Measurements from ENCODE around the gene RNF103.
"Not testable (repeated sequence)": the region's sequence is repeated elsewhere in the genome, so short reads cannot be mapped to it uniquely, and the experiment has no call there.

RNF103 gene

DNA sequence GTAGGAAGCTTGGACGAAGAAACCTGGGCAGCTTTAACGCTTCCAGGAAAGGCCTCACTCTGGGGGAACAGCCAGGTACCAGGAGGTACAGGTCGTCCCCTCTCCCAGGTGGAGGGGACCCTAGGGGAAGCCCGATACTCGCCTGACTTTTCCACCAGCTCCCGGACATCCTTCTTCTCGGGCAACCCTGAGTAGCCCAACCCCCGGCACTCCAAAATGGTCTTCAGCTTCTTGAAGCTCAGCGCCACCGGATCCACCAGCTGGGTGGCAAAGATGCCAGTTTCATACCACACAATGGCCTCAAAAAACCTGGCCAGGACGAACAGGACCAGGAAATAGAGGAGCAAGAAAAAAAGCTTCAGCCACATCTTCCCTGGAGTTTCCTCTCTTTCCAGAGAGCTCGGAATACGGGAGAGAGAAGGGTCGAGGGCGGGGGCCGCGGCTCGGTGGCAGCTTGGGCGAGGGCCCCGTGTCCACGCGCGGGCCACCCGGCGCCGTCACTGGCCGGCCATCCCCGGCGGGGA is 1.1 kb downstream of the RNF103 start:
- peak; percentile 9 to 35 for DNase-seq

DNA sequence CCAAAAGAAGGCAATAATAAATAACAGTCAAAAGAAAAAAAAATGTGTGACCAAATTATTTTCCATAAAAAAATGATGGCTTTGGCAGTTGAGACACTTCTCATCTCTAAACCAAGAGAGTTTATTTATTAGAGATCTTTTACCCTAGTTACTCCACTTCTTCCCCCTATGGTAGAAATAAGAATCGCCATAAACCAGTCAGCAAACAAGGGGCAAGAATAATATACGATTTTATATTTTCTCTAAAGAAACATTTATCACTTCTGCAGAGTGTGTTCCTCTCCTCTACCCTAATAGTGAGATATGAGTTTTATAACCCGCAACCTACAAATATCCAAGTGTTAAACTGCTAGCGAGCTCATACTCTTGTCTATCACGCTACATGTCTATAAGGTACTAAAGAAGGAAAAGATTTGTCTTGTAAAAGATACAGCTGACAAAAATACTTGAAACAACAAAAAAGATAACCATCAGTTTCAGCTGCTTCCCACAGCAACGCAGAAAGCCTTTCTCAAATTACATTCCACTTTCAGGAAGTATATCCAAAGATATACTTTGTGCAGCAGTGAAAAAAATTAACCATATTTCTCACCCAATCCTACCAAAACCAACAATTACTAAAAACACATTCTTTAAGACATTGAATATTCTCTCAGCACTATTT is 2.3 kb downstream of the RNF103 start:
- DNase-seq = no peak

DNA sequence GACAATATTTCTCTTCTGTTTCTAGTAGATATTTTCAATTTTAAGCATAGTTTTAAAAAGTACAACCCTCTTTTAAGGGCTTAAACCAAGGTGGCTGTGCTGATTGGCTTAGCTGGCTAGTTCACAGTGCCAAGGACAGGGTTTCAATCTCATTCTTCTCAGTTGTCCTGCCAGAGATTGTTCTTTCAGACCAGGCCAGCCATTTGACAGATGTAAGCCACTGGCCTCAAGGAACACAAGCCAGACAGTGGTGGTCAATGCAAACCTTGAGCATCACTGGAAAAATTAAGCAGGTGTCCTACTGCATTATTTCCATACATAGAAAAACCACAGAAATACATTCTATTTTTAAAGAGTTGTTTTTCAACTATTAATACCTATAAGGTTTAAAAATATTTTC is 5.9 kb downstream of the RNF103 start:
- no peak for DNase-seq

DNA sequence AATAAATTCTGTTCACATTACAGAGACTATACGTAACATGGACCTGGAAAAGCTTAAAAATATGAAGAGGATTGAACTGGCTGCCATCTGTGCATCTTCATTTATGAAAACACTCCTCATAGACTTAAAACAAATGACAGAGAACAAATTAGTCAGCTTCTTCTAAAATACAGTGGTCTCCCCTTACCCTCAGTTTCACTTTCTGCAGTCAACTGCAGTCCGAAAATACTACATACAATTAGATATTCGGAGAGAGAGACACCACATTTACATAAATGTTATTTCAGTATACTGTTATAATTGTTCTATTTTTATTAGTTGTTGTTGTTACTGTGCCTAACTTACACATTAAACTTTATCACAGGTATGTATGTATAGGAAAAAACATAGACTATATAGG is 6.5 kb downstream of the RNF103 start:
- DNase-seq = no peak

DNA sequence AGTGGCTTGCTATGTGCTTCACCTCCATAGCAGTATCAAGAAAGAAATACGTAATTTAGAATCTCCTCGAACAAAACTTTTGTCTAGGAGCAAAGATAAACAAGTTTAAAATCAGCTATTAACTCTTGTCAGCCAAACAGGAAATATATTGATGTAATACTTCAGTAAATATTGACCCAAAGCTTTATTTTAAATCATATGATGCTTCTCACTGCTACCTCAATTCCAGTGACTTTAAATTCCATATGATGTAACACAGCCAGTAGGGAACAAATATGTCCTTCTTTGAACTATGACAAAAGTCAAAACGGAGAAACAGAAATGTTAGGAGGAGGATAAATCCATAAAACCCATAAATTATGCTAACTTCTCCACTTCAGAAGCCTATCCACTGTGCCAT is 7.2 kb downstream of the RNF103 start:
- DNase-seq = no peak

DNA sequence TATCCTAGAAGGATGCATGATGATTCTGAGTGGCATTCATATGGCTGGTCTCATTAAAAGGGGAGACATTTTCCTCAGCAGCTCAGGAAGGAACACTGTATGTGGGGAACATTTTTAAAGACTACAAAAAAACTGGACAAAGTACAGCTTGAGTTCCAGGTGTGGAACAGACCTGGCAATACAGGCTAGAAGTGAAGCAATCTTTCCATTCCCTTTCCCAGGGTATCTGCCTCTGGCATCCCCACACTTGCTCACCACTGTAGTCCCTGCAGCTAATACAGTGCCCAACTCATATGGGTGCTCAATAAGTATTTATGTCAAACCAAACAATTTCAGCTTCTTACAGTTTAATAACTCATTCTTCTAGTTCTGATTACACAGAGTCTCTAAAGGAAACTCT is 8.1 kb downstream of the RNF103 start:
- DNase-seq = no peak

DNA sequence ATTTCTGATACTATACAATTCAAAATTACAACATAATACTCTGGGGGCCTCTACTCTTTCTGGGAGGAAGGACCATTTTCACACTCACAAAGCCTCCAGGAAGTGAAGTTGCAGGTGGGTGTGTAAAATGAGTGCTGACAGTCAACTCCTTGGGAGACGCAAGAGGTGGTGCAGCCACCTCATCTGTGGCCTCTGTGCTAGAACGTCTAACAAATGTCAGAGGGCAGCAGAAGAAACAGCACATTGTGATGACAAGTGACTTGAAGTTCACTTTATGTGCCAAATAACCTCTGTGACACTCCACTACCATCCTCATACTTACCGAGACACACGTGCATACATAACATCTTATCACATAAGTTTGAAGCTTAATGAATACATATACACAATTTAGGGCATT is 10.2 kb downstream of the RNF103 start:
- no peak for DNase-seq

DNA sequence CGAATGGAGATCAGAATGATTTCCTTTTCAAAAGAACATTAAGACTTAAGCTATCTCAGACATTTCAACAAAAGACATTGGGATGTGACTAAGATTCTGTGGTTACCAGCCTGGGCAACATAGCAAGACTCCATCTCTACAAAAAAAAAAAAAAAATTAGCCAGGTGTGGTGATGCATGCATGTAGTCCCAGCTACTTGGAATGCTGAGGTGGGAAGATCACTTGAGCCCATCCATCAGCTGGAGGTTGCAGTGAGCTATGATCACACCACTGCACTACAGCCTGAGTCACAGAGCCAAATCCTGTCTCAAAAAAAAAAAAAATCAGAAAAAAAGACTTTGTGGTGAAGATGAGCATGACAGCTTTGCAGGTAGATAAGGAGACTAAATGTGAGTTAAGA is 12.8 kb downstream of the RNF103 start:
- no peak for DNase-seq

DNA sequence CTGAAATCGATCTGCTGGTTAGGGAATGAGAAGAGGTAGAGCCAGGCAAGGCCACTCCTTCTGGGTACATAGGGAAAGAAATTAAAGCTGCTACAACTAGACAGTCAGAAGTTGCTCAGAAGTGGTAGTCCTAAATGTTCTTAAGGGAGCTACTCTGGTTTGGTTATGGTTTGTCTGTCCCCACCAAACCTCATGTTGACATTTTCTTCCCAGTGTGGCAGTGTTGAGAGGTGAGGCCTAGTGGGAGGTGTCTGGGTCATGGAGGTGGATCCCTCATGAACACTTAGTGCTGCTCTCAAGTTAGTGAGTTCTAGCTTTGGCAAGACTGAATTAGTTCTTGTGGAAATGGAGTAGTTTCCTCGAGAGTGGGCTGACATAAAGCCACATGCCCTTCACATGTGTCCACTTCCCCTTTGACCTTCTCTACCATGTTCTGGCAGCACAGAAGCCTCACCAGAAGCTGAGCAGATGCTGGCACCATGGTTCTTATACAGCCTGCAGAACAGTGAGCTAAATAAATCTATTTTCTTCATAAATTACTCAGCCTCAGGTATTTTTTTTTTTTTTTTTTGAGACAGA is 14.7 kb downstream of the RNF103 start:
- DNase-seq = no peak

DNA sequence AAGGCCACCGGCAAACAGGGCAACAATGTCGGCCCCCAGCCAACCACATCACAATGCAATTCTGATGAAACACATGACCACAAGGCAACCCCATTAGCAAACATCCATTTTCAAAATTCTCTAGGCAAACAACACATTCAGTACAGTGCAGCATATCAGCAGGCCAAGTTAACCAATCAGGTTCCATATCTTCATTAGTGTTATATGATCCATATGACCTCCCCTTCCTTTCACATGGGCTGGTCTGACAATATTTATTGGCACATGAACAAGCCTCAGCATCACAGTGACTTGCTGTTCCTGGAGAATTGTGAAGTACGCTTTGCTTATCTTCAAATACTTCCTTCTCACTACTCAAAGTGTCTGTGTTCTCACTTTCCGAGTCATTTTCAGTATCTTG is 19.8 kb downstream of the RNF103 start:
- no peak for DNase-seq

DNA sequence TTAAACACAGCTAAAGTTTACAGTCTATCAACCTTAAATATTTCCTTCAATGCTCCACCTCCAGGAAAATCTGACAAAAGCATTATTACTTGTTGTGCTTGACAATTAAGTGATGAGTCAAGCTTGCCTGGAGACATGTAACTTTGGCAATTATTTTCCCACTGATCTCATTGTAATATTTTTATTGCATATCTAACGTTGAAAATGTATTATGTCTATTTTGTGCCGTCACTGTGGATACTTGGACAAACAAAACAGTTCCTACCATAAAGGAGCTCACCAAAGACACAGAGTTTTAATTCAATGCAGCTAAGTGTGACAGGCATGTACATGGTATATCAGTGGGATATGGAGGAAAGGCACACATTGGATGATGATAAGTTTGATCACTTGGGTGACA is 24.7 kb downstream of the RNF103 start:
- DNase-seq = no peak

DNA sequence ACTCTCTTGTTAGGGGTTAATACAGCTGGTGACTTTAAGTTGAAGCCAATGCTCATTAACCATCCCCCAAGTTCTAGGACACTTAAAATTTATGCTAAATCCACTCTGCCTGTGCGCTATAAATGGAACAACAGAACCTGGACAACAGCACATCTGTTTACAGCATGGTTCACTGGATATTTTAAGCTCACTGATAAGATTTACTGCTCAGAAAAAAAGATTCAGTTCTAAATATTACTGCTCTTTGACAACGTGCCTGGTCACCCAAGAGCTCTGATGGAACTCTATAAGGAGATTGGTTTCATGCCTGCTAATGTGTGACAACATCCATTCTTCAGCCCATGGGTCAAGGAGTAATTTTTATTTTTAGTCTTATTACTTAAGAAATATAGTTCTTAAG is 27.5 kb downstream of the RNF103 start:
- DNase-seq = no peak

DNA sequence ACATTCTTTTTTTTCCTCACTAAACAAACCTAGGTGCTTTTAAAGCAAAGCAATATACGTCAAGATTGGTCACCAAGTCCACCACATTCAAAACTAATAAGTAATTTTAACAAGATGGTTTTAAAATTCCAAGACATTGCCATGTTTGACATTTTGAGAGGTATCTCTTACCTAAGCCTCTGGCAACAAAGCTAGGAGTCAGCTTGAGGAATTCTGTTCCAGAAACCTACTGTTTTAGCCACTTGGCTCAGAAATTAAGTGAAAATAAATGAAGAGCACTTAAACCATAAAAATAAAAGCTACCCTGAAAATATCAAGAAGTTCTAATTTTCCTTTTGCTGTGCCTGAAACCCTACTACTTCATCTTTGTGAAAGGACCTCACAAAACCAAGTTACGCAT is 30.4 kb downstream of the RNF103 start:
- DNase-seq = no peak

DNA sequence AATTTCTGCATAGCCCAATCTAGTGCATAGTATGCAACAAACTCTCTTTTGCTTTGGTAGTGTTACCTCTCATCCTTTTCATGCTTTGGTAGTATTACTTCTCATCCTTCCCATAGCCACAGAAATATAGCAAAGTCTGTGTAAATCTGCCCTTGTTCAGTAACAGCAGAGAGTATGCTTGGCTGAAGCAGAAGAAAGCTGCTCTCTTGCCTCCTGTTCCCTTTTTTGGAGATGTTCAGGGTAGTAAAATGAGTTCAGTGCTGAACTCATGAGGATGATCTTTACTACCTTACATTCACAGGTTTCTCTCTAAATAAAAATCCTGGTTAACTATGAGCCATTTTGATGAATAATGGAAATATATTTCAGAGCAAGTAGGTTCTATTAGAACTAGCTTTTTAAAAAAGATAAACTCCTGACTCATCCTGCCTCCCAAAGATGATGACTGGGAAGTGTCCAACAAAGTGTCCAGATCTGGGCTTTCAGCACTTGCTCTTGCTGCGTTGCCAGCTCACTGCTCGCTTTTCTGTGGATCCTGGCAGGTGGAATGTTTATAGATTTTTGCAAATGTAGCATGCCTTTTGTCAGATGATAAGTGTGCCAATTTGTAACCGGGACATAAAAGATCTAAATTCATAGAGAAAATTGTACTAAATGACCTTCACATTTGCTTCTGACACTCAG is 31.0 kb downstream of the RNF103 start:
- DNase-seq = no peak

DNA sequence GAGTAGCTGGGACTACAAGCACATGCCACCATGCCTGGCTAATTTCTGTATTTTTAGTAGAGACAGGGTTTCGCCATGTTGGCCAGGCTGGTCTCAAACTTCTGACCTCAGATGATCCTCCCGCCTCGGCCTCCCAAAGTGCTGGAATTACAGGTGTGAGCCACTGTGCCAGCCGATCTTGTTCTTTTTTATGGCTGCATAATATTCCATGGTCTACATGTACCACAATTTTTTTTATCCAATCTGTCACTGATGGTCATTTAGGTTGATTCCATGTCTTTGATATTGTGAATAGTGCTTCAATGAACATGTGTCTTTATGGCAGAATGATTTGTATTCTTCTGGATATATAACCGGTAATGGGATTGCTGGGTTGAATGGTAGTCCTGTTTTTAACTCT is 34.0 kb downstream of the RNF103 start:
- not testable (repeated sequence) for DNase-seq

DNA sequence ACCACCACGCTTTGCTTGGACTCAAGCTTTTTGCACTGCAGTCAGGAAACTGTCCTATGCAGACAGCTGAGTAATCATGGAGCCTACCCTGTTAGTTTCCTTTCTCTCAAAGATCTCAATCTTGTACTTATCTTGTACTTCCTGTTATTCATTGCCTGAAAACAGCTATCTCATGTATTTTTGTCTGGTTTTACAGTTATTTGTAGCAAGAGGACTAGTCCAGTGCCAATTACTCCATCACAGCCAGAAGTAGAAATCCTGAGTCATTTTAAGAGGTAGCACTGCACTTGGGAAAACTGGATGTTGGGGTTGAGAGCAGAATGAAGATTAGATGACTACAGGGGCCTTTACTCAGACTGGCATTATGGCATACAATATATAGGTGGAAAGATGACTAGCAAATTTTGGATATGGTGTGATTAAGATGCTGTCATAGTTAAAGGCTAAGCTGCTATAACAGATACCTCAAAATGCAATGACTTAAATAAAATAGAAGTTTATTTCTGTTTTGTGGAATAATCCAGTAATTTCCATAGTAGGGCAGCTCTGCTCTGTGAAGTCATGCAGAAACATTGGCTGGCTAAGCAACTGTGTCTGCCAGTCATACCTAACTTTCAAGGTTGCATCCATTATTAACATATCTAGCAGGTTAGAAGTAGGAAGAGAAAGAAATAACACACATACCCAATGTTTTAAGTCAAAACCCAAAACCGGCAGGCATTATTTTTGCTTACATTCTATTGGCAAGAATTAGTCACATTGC is 39.3 kb downstream of the RNF103 start:
- peak in 1 of 2 donors; percentile 48 for DNase-seq

DNA sequence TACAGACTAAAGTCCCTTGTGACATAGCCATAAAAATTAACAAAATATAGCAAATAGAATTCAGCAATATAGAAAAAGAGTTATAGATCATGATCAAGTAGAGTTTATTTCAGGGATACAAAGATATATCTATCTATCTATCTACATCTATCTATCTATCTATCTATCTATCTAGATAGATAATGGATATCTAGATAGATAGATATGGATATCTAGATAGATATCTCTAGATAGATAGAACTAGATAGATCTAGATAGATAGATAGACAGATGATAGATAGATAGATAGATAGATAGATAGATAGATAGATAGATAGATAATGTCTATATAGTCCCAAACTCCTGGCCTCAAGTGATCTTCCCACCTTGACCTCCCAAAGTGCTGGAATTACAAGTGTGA is 43.1 kb downstream of the RNF103 start:
- no peak for DNase-seq

DNA sequence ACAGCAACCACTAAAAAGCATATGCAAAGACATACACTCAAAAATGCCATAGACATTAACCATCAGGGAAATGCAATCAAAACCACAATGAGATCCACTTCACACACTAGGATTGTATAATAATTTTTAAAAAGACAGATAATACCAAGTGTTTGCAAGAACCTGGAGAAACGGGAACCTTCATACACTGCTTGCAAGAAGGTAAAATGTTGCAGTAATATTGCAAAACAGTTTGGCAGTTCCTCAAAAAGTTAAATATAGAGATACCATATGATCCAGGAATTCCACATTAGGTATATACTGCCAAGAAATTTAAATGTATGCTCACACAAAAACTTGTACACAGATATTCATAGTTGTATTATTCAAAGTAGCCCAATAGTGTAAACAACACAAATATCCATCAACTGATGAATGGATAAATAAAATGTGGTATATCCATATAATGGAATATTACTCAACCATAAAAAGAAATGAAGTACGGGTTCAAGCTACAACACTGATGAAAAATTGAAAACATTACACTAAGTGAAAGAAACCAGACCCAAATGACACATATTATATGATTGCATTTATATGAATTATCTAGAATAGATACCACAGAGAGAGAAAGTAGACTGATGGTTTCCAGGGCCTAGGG is 45.7 kb downstream of the RNF103 start:
- no peak for DNase-seq

DNA sequence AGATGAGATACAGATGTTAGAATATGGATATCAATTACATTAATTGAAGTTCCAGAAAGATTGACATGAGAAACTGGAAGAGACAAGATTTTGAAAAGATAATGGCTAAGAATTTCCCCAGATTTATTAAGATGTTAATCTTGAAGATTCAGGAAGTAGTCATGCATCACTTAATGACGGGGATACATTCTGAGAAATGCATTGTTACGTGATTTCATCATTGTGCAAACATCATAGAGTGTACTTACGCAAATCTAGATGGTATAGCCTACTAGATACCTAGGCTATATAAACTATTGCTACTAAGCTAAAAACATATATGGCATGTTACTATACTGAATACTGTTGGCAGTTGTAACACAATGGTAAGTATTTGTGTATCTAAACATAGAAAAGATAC is 53.6 kb downstream of the RNF103 start:
- DNase-seq = no peak

DNA sequence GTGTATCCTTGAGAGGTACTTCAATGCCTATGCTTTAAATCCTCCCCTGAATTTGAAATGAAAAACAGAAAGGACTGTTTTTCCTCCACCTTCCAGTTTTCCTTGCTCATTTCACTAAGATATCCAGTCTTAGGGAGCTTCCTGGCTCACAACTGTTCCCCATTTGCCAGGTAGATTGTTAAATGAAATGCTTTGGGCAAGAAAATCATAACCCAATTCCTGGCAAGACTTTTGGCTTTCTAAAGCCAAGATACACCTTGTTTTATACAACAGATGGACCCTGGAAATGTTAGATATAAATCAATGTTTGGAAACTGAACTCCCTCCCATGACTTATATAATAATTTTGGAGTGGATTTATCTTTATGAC is 56.9 kb downstream of the RNF103 start:
- no peak for DNase-seq

DNA sequence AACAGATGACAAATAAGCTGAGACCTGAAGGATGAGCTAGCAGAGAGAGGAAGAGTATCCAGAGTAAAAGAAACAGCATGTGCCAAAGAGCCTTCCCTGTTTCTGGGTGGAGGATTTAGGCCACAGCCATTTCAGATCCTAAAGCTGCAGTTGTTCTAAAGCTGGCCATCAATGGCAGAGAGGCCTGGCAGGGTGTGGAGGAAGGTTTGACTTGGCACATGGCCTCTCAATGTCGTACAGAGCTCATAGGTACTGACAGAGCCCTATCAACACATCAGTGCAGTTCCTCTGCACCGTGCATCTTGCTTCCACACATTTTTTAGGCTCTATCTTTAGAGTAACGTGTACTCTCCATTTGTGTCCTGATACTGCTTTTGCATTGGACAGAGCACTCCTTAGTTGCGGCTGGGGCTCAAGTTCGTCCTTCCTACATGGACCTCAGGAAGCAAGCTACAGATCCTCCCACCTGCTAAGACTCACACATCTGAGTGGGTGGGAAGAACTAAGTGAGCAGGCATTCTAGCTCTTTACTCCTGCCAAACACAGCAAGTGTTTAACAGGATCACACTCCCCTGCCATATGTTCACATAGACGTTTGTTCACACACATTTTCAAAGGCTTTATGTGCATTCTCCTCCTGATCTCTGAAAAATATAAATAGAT is 57.4 kb downstream of the RNF103 start:
- no peak for DNase-seq

DNA sequence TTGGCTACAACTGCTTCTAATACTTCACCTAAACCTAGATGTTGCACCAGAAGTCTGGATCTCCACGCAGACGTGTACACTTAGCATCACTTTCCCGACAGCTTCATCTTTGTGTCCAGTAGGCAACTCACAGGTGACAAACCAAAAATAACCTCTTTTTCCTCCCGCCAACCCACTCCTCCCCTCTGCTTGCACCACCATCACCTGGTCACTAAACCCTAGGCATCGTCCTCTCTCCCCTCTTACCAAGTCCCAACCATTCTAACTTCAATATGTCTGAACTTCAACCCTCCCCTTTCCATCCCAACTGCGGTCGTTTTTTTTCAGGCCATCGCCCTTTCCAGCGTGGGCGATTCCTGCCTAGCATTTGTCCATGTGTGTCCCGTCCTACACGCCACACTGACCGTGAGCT is 60.0 kb downstream of the RNF103 start:
- DNase-seq = no peak

All from CD4-positive, alpha-beta T cell treated with Interferon alpha-2 for 1 hour (primary cell).